Activated CD4-positive, alpha-beta memory T cell treated with anti-CD3 and anti-CD28 coated beads for 36 hours (primary cell): ENCODE data around the gene MFAP4. TPM values are rescaled to one million over a fixed set of nuclear protein-coding genes. Genes with fewer than 3 reads are reported as not detected.

Source experiments
- CTCF ChIA-PET: fragments of 350-600 bp; sonication (Branson Sonifier 250); formaldehyde crosslinking; loops from one replicate; lab custom pipeline; 2021; ENCODE audit warnings: antibody characterized with exemption, inconsistent platforms; lab: Charles Lee
- POLR2A ChIA-PET: fragments of 350-600 bp; sonication (Branson Sonifier 250); formaldehyde crosslinking; loops from one replicate; lab custom pipeline; 2021; ENCODE audit warnings: antibody characterized with exemption; lab: Charles Lee
- DNase-seq: peaks from one replicate; pipeline ENCODE4 v3.0.0-alpha.2; 2020
- H3K27ac Mint-ChIP-seq: one replicate; pipeline ENCODE4 v1.8.0; 2021; ENCODE audit warnings: mixed read lengths
- H3K27me3 Mint-ChIP-seq: one replicate; pipeline ENCODE4 v1.8.0; 2021; ENCODE audit warnings: mixed read lengths
- H3K36me3 Mint-ChIP-seq: one replicate; pipeline ENCODE4 v1.8.0; 2021; ENCODE audit warnings: mixed read lengths
- H3K4me1 Mint-ChIP-seq: one replicate; pipeline ENCODE4 v1.8.0; 2021; ENCODE audit warnings: low read depth, mixed read lengths
- H3K4me3 Mint-ChIP-seq: one replicate; pipeline ENCODE4 v1.8.0; 2021; ENCODE audit warnings: mild to moderate bottlenecking, mixed read lengths
- H3K9me3 Mint-ChIP-seq: one replicate; pipeline ENCODE4 v1.8.0; 2021; ENCODE audit warnings: mixed read lengths
- intact Hi-C: fragments of 100-400 bp; cut with micrococcal nuclease; formaldehyde crosslinking; loops from one replicate; pipeline ENCODE4 v1.15.1; 2023
- total RNA-seq, 2 experiments: library from RNA; stranded (reverse); gene quantifications; one replicate each; pipeline ENCODE4 v1.2.3, GENCODE V29; 2021

Gene MFAP4
- total RNA-seq, 2 experiments from 2014 or later = not detected

DNA sequence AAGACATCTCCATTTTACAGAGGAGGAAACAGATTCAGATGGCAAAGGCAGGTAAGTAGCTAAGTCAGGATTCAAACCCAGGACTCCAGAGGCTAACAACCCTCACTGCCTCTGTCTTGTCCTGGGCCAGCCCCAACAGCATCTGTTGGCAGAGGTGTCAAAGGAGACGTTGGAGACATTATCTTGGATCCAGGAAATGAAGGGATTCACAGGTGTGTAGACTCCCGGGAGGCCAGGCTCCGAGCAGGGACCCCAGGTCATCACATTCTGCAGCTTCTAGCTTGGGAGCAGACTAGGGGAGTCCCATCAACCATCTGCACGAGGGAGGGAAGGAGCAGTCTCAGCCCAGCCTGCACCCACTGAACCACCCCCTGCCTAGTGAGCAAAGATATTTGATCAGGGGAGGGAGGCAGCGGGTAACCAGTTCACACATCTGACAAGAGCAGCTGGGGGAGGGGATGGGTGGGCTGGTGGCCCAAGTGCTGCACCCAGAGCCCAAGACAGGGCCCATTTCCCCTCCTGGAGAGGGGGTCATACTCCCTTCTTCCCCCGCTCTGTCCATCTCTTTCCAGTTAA lies 23.4 kb downstream of the MFAP4 start:
- POLR2A ChIA-PET = interaction anchor here (1.1 to 1.5 kb wide), 3 partner anchors 14 to 85 kb away, joined by 3 to 14 read pairs (median 4); partner anchors contain the start of gene MAPK7
- no peaks in the 10 kb centered on the region for H3K36me3 Mint-ChIP-seq
- intact Hi-C loops = loop anchor here (5.0 kb wide), 2 partner anchors 144 to 404 kb away; no protein-coding TSS in a partner anchor
- H3K27me3 Mint-ChIP-seq = peaks cover 4% of the 10 kb centered on the region
- CTCF ChIA-PET = interaction anchor here (0.7 to 5.9 kb wide), 42 partner anchors 8 to 412 kb away, joined by 3 to 164 read pairs (median 7); partner anchors contain the start of genes ALDH3A2, MAPK7 and RNF112
- no peak overlapping the region for H3K4me3 Mint-ChIP-seq
- DNase-seq = no peak
- H3K27ac Mint-ChIP-seq = no peak overlapping the region
- H3K9me3 Mint-ChIP-seq = no peaks in the 10 kb centered on the region
- H3K4me1 Mint-ChIP-seq = peaks cover 8% of the 10 kb centered on the region

DNA sequence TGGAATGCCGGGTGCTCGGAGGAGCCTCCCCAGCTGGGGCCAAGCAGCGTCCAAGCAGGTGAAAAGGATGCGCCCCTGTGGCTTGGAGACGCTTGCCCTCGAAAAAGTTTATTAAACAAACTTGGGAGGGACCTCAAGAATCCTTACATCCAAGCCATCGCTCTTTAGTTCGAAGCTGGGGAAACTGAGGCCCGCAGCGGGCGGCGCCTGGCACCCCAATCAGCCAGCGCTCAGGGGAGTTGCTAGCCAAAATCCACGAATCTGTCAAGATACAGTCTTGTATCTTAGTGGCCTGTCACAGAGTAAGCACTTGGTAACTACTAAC lies 23.9 kb downstream of the MFAP4 start:
- no peaks in the 10 kb centered on the region for H3K9me3 Mint-ChIP-seq
- ChIA-PET CTCF (interaction anchor here (0.7 to 5.9 kb wide), 45 partner anchors 9 to 413 kb away, joined by 3 to 164 read pairs (median 7); partner anchors contain the start of genes ALDH3A2, MAPK7 and RNF112), POLR2A (interaction anchor here (0.9 to 1.5 kb wide), 6 partner anchors 15 to 400 kb away, joined by 3 to 14 read pairs (median 3); partner anchors contain the start of genes ALDH3A2 and MAPK7)
- no peak overlapping the region for H3K27ac Mint-ChIP-seq
- peak overlapping the region; percentile 86 for H3K4me3 Mint-ChIP-seq
- intact Hi-C loops = loop anchor here (5.0 kb wide), 2 partner anchors 144 to 404 kb away; no protein-coding TSS in a partner anchor
- H3K4me1 Mint-ChIP-seq = peaks cover 8% of the 10 kb centered on the region
- no peak for DNase-seq
- no peaks in the 10 kb centered on the region for H3K36me3 Mint-ChIP-seq
- peaks cover 4% of the 10 kb centered on the region for H3K27me3 Mint-ChIP-seq

DNA sequence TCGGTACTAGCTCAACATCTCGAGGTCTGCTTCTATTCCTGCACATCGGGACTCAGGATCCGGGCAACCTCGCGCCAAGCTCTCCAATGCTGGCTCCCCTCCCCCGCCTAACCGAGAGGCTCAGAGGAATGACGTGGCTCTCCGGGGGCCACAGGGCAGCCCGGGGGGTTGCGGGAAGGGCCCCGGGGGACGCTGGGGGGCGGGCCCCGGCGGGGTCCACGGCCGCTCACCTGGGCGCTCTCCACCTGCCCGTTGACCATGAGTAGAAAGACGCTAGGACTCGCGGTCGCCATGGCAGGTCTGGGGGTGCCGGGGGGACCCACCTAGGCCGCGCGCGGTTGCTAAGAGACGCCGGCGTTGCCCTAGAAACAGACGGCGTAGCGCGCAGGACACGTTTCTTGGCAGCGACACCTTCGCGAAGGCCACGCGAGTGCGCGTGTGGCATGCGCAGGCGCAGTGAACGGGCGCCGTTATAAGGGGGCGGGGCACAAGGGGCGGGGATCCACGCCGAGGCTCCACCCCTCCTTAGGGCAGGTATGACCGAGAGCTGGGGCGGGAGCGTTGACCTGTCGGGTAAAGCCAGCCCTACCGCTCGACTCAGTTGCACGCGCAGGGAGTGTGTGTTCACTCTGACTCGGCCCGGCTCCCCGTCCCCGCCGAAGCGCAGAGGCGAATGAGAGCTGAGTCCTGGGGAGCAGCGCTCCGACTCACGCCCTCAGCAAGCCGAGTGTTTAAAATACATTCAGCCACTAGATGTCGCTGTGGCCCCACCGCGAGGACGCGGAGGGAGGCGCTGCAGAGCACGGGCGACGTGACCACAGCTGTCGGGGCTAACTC lies 24.5 kb downstream of the MFAP4 start, which contains the start of gene B9D1:
Gene B9D1 (minus strand): TSS at position 447 of the 837 bp plus-strand sequence. CDS start 154 bp downstream, at position 293.
- intact Hi-C loops = loop anchor here (1.0 to 5.0 kb wide), 4 partner anchors 16 to 405 kb away; partner anchors contain the start of gene MAPK7
- CTCF ChIA-PET = interaction anchor here (0.5 to 5.9 kb wide), 49 partner anchors 9 to 646 kb away, joined by 3 to 164 read pairs (median 6); partner anchors contain the start of genes ALDH3A2, MAPK7, RNF112 and SPECC1
- Mint-ChIP-seq H3K27ac (peak within 1 kb of the TSS; percentile 74), H3K27me3 (peaks cover 4% of the 10 kb centered on the region), H3K4me3 (peak within 1 kb of the TSS; percentile 86), H3K4me1 (peaks cover 8% of the 10 kb centered on the region), H3K9me3 (no peaks in the 10 kb centered on the region), H3K36me3 (no peaks in the 10 kb centered on the region)
- POLR2A ChIA-PET = interaction anchor here (0.9 to 1.5 kb wide), 6 partner anchors 15 to 400 kb away, joined by 3 to 14 read pairs (median 3); partner anchors contain the start of genes ALDH3A2 and MAPK7
- peak; percentile 96 for DNase-seq

DNA sequence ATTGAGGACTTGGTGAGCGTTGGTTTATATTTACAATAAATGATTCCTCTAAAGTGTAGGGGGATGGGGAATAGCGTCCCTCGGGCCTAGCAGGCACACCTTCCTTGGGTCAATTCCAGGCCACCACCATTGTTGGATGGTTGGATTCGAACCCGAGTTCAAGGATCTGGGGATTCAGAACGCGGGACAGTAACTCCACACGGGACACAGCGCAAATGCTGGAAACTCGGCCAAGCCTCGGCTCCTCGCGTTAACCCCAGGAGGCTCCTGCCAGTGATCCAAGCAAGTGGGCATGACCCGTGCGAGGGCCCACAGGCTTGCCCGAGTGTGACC lies 25.1 kb downstream of the MFAP4 start:
- intact Hi-C loops = loop anchor here (1.0 to 5.0 kb wide), 4 partner anchors 16 to 405 kb away; partner anchors contain the start of gene MAPK7
- ChIA-PET CTCF (interaction anchor here (0.8 to 5.9 kb wide), 12 partner anchors 16 to 647 kb away, joined by 3 to 164 read pairs (median 7); partner anchors contain the start of genes ALDH3A2, MAPK7, RNF112 and SPECC1), POLR2A (no interaction called here)
- peaks cover 8% of the 10 kb centered on the region for H3K4me1 Mint-ChIP-seq
- H3K9me3 Mint-ChIP-seq = no peaks in the 10 kb centered on the region
- peak overlapping the region; percentile 61 for H3K4me3 Mint-ChIP-seq
- H3K27me3 Mint-ChIP-seq = peaks cover 4% of the 10 kb centered on the region
- no peaks in the 10 kb centered on the region for H3K36me3 Mint-ChIP-seq
- no peak for DNase-seq
- no peak overlapping the region for H3K27ac Mint-ChIP-seq

DNA sequence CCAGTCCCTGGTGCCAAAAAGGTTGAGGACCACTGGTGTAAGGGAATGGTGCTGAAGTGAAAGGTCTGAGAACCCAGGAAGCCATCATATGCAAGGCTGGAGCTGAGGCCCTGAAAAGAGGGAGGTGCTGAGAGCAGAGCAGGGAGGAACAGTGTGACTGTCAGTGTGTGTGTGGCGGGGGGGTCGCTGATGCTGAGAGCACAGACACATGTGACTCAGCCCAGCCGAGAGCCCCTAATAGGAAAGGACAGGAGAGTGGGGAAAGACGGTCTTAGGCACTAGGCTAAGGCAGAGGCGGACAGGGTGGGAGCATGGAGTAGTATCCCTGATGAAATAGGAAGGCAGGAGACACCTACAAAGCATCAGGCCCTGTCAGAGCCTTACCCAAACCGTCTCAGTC lies 25.7 kb downstream of the MFAP4 start:
- peak overlapping the region; percentile 10 for H3K4me3 Mint-ChIP-seq
- ChIA-PET CTCF (interaction anchor here (2.9 to 5.9 kb wide), 2 partner anchors 86 to 93 kb away, joined by 14 to 164 read pairs; no protein-coding TSS in a partner anchor), POLR2A (no interaction called here)
- no peaks in the 10 kb centered on the region for H3K9me3 Mint-ChIP-seq
- no peaks in the 10 kb centered on the region for H3K36me3 Mint-ChIP-seq
- DNase-seq = no peak
- peaks cover 8% of the 10 kb centered on the region for H3K4me1 Mint-ChIP-seq
- peaks cover 4% of the 10 kb centered on the region for H3K27me3 Mint-ChIP-seq
- no peak overlapping the region for H3K27ac Mint-ChIP-seq
- intact Hi-C loops = loop anchor here (5.0 kb wide), 2 partner anchors 146 to 406 kb away; no protein-coding TSS in a partner anchor

DNA sequence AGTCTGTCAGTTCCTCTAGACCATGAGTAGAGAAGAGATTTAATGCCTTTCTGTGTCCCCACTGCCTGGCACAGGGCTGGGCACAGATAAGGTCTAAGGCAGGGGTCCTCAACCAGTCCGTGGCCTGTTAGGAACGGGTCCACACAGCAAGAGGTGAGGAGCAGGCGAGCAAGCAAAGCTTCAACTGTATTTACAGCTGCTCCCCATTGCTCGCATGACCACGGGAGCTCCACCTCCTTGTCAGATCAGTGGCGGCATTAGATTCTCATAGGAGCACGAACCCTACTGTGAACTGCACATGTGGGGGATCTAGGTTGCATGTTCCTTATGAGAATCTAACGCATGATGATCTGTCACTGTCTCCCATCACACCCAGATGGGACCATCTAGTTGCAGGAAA lies 26.2 kb downstream of the MFAP4 start:
- Mint-ChIP-seq H3K9me3 (no peaks in the 10 kb centered on the region), H3K4me3 (no peak overlapping the region), H3K4me1 (peaks cover 8% of the 10 kb centered on the region), H3K36me3 (no peaks in the 10 kb centered on the region), H3K27me3 (peaks cover 4% of the 10 kb centered on the region), H3K27ac (no peak overlapping the region)
- POLR2A ChIA-PET = no interaction called here
- DNase-seq = no peak
- intact Hi-C loops = loop anchor here (5.0 kb wide), 2 partner anchors 147 to 407 kb away; no protein-coding TSS in a partner anchor
- CTCF ChIA-PET = interaction anchor here (5.9 kb wide), 1 partner anchor 87 kb away, joined by 164 read pairs; no protein-coding TSS in a partner anchor

DNA sequence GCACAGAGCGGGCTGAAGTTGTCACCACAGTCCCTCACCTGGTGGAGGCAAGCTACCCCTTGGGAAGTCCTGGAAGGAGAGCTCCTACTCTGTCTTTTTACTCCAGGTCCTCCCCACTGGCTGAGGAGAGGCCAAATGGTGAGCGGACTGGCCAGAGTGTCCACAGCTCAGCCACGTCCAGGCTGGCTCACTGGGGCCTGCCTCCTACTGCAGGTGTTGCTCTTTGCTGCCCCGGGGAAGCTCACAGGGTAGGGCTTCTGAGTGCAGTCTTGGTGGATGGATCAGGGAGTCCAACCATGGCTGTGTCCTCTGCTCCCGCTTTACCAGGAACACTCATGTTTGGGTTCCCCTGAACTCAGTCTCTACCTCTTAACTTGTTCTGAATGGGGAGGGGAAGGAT lies 27.1 kb downstream of the MFAP4 start:
- Mint-ChIP-seq H3K4me1 (peaks cover 8% of the 10 kb centered on the region), H3K27me3 (peaks cover 4% of the 10 kb centered on the region), H3K36me3 (no peaks in the 10 kb centered on the region), H3K27ac (no peak overlapping the region), H3K4me3 (no peak overlapping the region), H3K9me3 (no peaks in the 10 kb centered on the region)
- POLR2A ChIA-PET = no interaction called here
- intact Hi-C loops = loop anchor here (5.0 kb wide), 2 partner anchors 147 to 407 kb away; no protein-coding TSS in a partner anchor
- CTCF ChIA-PET = interaction anchor here (0.8 kb wide), 1 partner anchor 18 kb away, joined by 3 read pairs; the partner anchor contains the start of gene MAPK7
- no peak for DNase-seq

DNA sequence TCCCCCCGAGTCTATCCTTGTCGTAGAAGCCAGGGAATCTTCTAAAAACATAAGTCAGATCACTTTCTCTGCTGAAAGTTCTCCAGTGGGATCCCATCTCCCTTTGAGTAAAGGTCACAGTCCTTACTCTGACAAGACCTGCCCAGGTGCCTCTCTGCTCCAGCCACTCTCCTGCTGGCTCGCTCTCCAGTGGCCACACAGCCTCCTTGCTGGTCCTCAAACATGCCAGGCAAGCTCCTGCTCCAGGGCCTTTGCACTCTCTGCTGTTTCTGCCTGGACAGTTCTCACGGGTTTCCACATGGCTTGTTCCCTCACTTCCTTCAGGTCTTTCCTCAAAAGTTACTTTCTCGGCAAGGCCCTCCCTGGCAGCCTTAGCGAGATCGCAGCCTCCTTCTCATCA lies 27.8 kb downstream of the MFAP4 start:
- no peaks in the 10 kb centered on the region for H3K36me3 Mint-ChIP-seq
- no peak overlapping the region for H3K27ac Mint-ChIP-seq
- POLR2A ChIA-PET = no interaction called here
- H3K9me3 Mint-ChIP-seq = no peaks in the 10 kb centered on the region
- intact Hi-C loops = no loop called here
- no peak overlapping the region for H3K4me3 Mint-ChIP-seq
- peaks cover 8% of the 10 kb centered on the region for H3K4me1 Mint-ChIP-seq
- DNase-seq = no peak
- peaks cover 7% of the 10 kb centered on the region for H3K27me3 Mint-ChIP-seq
- CTCF ChIA-PET = interaction anchor here (0.8 to 1.3 kb wide), 2 partner anchors 19 to 21 kb away, joined by 3 to 4 read pairs; partner anchors contain the start of gene MAPK7

DNA sequence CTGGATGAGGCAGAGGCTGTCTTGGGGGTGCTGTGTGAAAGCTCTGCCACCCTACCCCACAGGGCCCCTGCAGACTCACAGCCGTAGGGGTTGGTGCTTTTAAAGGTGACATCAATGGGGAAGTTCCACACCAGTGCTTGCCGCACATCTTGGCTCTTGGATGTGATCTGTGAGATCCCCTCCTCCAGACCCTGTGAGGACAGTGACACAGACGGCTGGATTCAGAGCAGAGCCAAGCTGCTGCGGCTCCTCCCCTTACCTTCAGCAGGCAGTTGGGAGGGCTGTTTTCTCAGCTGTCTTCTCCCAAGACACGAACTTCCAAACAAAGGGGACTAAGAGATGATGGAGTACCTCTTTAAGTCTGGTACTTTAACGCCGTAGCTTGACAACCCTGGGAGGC lies 29.2 kb downstream of the MFAP4 start:
- intact Hi-C loops = no loop called here
- DNase-seq = no peak
- ChIA-PET POLR2A (no interaction called here), CTCF (interaction anchor here (1.3 kb wide), 1 partner anchor 89 kb away, joined by 4 read pairs; no protein-coding TSS in a partner anchor)
- Mint-ChIP-seq H3K36me3 (no peaks in the 10 kb centered on the region), H3K27ac (no peak overlapping the region), H3K4me3 (no peak overlapping the region), H3K9me3 (no peaks in the 10 kb centered on the region), H3K27me3 (peaks cover 8% of the 10 kb centered on the region), H3K4me1 (peaks cover 6% of the 10 kb centered on the region)

DNA sequence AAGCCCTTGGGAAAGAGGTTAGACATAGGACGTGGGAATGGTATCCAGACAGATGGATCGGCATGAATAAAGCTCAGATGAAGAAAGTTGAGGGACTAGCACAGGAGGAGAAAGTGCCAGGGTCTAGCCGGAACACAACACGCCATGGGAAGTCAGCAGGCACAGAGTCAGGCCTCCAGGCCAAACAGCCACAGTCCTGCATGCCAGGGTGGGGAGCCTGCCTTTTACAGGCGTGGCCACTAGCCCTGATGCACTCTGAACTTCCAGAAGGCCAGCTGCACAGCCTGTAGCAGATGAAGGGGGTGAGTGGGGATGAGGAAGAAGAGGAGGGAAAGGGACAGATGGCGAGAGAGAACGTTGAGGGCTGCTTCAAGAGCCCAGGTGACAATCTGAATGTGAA lies 29.6 kb downstream of the MFAP4 start:
- intact Hi-C loops = no loop called here
- no peak overlapping the region for H3K4me3 Mint-ChIP-seq
- H3K36me3 Mint-ChIP-seq = no peaks in the 10 kb centered on the region
- CTCF ChIA-PET = interaction anchor here (1.1 to 1.3 kb wide), 2 partner anchors 90 kb away, joined by 4 to 5 read pairs; no protein-coding TSS in a partner anchor
- H3K27me3 Mint-ChIP-seq = peaks cover 8% of the 10 kb centered on the region
- H3K9me3 Mint-ChIP-seq = no peaks in the 10 kb centered on the region
- POLR2A ChIA-PET = no interaction called here
- no peak overlapping the region for H3K27ac Mint-ChIP-seq
- no peak for DNase-seq
- H3K4me1 Mint-ChIP-seq = peaks cover 6% of the 10 kb centered on the region

DNA sequence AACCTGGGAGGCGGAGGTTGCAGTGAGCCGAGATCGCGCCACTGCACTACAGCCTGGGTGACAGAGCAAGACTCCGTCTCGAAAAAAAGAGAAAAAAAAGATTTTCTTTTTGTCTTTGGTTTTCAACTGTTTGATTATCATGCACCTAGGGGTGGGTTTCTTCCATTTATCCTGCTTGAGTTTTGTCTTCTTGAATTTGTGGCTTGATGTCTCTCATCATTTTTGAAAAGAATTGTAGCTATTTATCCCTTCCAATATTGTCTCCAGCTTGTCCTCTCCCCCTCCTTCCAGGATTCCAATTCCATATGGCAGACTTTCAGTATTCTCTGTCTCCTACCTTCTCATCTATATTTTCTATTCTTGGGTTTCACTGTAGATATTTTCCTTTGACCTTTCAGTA lies 32.2 kb downstream of the MFAP4 start:
- no peak overlapping the region for H3K4me3 Mint-ChIP-seq
- H3K9me3 Mint-ChIP-seq = no peaks in the 10 kb centered on the region
- no peaks in the 10 kb centered on the region for H3K36me3 Mint-ChIP-seq
- ChIA-PET CTCF (interaction anchor here (0.8 to 1.6 kb wide), 4 partner anchors 8 to 94 kb away, joined by 3 to 5 read pairs (median 3); partner anchors contain the start of gene B9D1), POLR2A (interaction anchor here (0.6 kb wide), 1 partner anchor 202 kb away, joined by 3 read pairs; no protein-coding TSS in a partner anchor)
- H3K4me1 Mint-ChIP-seq = no peaks in the 10 kb centered on the region
- intact Hi-C loops = no loop called here
- DNase-seq = no peak
- no peak overlapping the region for H3K27ac Mint-ChIP-seq
- peaks cover 8% of the 10 kb centered on the region for H3K27me3 Mint-ChIP-seq
